ENCODE measurements around the gene CEP57. TPM values are rescaled to one million over a fixed set of nuclear protein-coding genes. Genes with fewer than 3 reads are reported as not detected.

Gene CEP57
- total RNA-seq, 1 donor from 2014 or later: 53.7 TPM

DNA sequence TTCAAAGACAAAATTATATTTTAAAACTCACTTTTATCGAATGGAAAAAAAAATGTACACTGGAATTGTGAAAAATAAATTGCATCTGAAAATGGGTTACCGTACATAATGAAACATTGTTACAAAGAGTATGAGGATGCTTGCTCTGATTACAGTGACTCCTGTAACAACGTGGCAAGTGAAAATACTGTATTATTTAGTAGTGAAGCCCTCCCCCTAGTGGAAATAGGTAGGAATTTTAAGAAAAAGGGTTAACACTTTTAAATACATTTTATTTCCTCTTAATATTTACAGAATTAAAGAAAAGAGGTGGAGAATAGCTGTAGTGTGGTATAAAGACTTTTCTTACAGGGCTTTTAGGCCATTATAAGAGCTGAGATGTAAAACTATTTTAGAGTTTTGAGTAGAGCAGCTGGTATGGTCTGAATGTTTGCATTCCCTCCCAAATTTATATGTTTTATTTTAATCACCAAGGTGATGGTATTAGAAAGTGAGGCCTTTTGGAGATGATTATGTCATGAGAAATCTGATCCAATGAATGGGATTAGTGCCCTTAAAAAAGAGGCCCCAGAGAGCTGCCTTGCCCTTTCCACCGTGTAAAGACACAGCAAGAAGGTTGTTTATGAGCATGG, 25.9 kb upstream of the CEP57 start:
- CTCF ChIA-PET: interaction anchor here (0.6 to 10.0 kb wide), 9 partner anchors 25 to 610 kb away, joined by 3 to 167 read pairs (median 3); partner anchors contain the start of gene SESN3
- H3K4me1 Mint-ChIP-seq: peaks cover 23% of the 10 kb centered on the region
- ATAC-seq (ENCODE audit: low read depth): peak; percentile 69
- H3K36me3 Mint-ChIP-seq (ENCODE audit: low read depth): peaks cover 8% of the 10 kb centered on the region
- intact Hi-C loops (cut with micrococcal nuclease): loop anchor here (1.0 to 10.0 kb wide), 8 partner anchors 48 to 1142 kb away; partner anchors contain the start of gene SESN3
- POLR2A ChIA-PET: interaction anchor here (0.6 to 1.5 kb wide), 6 partner anchors 26 to 697 kb away, joined by 3 to 9 read pairs (median 4); partner anchors contain the start of genes CEP57 and SESN3
- no peaks in the 10 kb centered on the region for H3K9me3 Mint-ChIP-seq
- H3K27ac Mint-ChIP-seq: no peak overlapping the region
- TF ChIP-seq CTCF (IDR thresholded peaks at IDR 0.05): no peak
- H3K4me3 Mint-ChIP-seq: no peak overlapping the region
- DNase-seq: no peak
- no peaks in the 10 kb centered on the region for H3K27me3 Mint-ChIP-seq

DNA sequence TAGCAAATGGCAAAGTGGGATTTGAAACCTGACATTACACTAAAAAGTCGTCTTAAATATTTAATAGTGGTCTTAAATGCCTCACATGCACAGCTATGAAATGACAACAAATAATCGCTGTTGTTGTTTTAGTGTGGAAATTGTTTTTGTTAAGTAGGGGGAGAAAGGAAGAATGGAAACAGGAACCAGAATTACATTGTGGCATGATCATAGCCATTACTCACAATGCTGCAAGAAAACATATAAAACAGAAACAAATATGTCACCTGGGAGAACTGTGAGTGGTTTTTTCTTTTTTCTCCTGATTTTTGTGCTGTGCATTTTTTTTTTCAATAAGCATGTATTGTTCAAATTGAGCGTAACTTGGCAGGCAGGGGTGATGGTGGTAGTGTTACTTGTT, 23.6 kb upstream of the CEP57 start:
- Mint-ChIP-seq H3K4me3 (no peak overlapping the region), H3K27me3 (no peaks in the 10 kb centered on the region), H3K9me3 (no peaks in the 10 kb centered on the region), H3K4me1 (peaks cover 17% of the 10 kb centered on the region), H3K36me3 (ENCODE audit: low read depth) (peaks cover 17% of the 10 kb centered on the region), H3K27ac (no peak overlapping the region)
- POLR2A ChIA-PET: interaction anchor here (1.2 kb wide), 1 partner anchor 61 kb away, joined by 3 read pairs; no protein-coding TSS in a partner anchor
- no peak for TF ChIP-seq CTCF (IDR thresholded peaks at IDR 0.05)
- ATAC-seq (ENCODE audit: low read depth) (no peak), DNase-seq (no peak)
- CTCF ChIA-PET: interaction anchor here (7.7 to 10.0 kb wide), 2 partner anchors 60 to 613 kb away, joined by 60 to 167 read pairs; no protein-coding TSS in a partner anchor
- intact Hi-C loops (cut with micrococcal nuclease): loop anchor here (10.0 kb wide), 1 partner anchor 392 kb away; no protein-coding TSS in a partner anchor

- TF ChIP-seq CTCF (IDR thresholded peaks at IDR 0.05): no peak
- CTCF ChIA-PET: interaction anchor here (1.2 to 10.0 kb wide), 3 partner anchors 60 to 613 kb away, joined by 4 to 167 read pairs (median 8); no protein-coding TSS in a partner anchor
- intact Hi-C loops (cut with micrococcal nuclease): loop anchor here (10.0 kb wide), 1 partner anchor 393 kb away; no protein-coding TSS in a partner anchor
- Mint-ChIP-seq H3K36me3 (ENCODE audit: low read depth) (peaks cover 21% of the 10 kb centered on the region), H3K9me3 (no peaks in the 10 kb centered on the region), H3K4me1 (peaks cover 17% of the 10 kb centered on the region), H3K4me3 (no peak overlapping the region), H3K27me3 (no peaks in the 10 kb centered on the region), H3K27ac (no peak overlapping the region)
- POLR2A ChIA-PET: interaction anchor here (0.6 to 1.8 kb wide), 4 partner anchors 10 to 614 kb away, joined by 3 to 5 read pairs (median 3); no protein-coding TSS in a partner anchor
- ATAC-seq (ENCODE audit: low read depth) (no peak), DNase-seq (no peak)
These were observed 22.8 kb upstream of the CEP57 start for GRCh38 chr11:95767498-95767897.

GRCh38 chr11:95768521-95768920, 21.8 kb upstream of the CEP57 start:
- H3K27ac Mint-ChIP-seq: no peak overlapping the region
- intact Hi-C loops (cut with micrococcal nuclease): loop anchor here (2.0 to 10.0 kb wide), 2 partner anchors 14 to 394 kb away; no protein-coding TSS in a partner anchor
- H3K27me3 Mint-ChIP-seq: no peaks in the 10 kb centered on the region
- ChIA-PET CTCF (interaction anchor here (1.2 to 10.0 kb wide), 3 partner anchors 62 to 614 kb away, joined by 3 to 167 read pairs (median 4); no protein-coding TSS in a partner anchor), POLR2A (interaction anchor here (1.8 kb wide), 1 partner anchor 615 kb away, joined by 5 read pairs; no protein-coding TSS in a partner anchor)
- H3K9me3 Mint-ChIP-seq: no peaks in the 10 kb centered on the region
- no peak overlapping the region for H3K4me3 Mint-ChIP-seq
- no peak for ATAC-seq (ENCODE audit: low read depth)
- DNase-seq: no peak
- H3K4me1 Mint-ChIP-seq: peaks cover 14% of the 10 kb centered on the region
- H3K36me3 Mint-ChIP-seq (ENCODE audit: low read depth): peaks cover 28% of the 10 kb centered on the region
- no peak for TF ChIP-seq CTCF (IDR thresholded peaks at IDR 0.05)

DNA sequence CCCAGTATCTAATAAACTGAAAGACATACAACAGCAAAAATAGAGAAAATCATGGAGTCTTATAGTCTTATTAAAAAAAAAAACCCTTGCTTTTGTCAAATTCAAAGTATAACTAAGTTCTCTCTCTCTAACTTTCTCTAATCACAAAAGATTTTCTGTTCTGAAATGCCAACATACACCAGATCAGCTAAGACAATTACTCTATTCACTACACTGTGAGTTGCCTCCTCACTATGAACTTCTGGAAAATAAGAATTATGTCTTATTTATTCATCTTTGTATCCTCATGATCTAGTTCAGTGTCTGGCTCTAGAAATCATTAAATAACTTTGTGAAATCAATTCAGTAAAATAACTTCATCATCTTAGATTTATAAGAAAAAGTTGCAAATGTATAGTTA, 13.4 kb upstream of the CEP57 start:
- Mint-ChIP-seq H3K4me1 (peaks cover 26% of the 10 kb centered on the region), H3K9me3 (no peaks in the 10 kb centered on the region), H3K4me3 (no peak overlapping the region), H3K36me3 (ENCODE audit: low read depth) (peaks cover 79% of the 10 kb centered on the region), H3K27me3 (no peaks in the 10 kb centered on the region), H3K27ac (peak overlapping the region; percentile 46)
- TF ChIP-seq CTCF (IDR thresholded peaks at IDR 0.05): no peak
- intact Hi-C loops (cut with micrococcal nuclease): loop anchor here (1.0 kb wide), 1 partner anchor 8 kb away; no protein-coding TSS in a partner anchor
- ChIA-PET POLR2A (interaction anchor here (0.8 kb wide), 1 partner anchor 9 kb away, joined by 3 read pairs; no protein-coding TSS in a partner anchor), CTCF (no interaction called here)
- ATAC-seq (ENCODE audit: low read depth): no peak
- no peak for DNase-seq
